K562 (cell line): ENCODE data around the gene PLA2G4D. TPM values are rescaled to one million over a fixed set of nuclear protein-coding genes. Genes with fewer than 3 reads are reported as not detected.

Source experiments
- ATAC-seq: fragments of 200-7000 bp; cut with Tn5 transposase; 3 replicates; pipeline ENCODE4 v1.9.1; 2020; ENCODE audit warnings: moderate library complexity
- BruUV-seq: library from RNA; stranded (reverse); fragments of 400-500 nt; replicated peaks from 2 replicates; lab custom pipeline; 2021; lab: Mats Ljungman, UMichigan
- CTCF ChIA-PET: fragments of 300-600 bp; formaldehyde crosslinking; extraction: SDS; loops from one replicate; lab custom pipeline; 2021; ENCODE audit warnings: low intra/inter-chr PET ratio; lab: Yijun Ruan, JAX
- POLR2A ChIA-PET: fragments of 300-600, 350-650 bp; sonication (Branson Sonifier 250); formaldehyde crosslinking; extraction: SDS; loops from one replicate; lab custom pipeline; 2021; ENCODE audit warnings: antibody characterized with exemption, inconsistent platforms; lab: Yijun Ruan, JAX
- DNase-seq, 4 experiments: peaks; one replicate each; pipeline versions ENCODE4 v3.0.0 to v3.0.0-alpha.2; 2011 to 2018; ENCODE audit warnings: low spot score in 3 of 4, mixed read lengths in 3 of 4; ENCODE audit errors: extremely low read depth in 1 of 4
- FAIRE-seq: peaks from 2 replicates; lab custom pipeline; 2011; peaks lifted over from hg19 to GRCh38; lab: Jason Lieb, UNC
- H2AFZ ChIP-seq: 2 replicates; pipeline ENCODE4 v1.6.0; 2011; ENCODE audit warnings: low read depth, low read length, control low read depth, inconsistent platforms
- H3K27ac ChIP-seq: fragments of 200-600 bp; 3 replicates; pipeline ENCODE4 v1.8.0; 2011; ENCODE audit warnings: low read depth, mild to moderate bottlenecking, control low read depth, inconsistent platforms, low read length, moderate library complexity, mixed read lengths; ENCODE audit errors: extremely low read depth
- H3K27me3 ChIP-seq, 2 experiments: fragments of 300-600 bp in 1 of 2; 2 replicates in 1 of 2; 3 replicates in 1 of 2; pipeline versions ENCODE4 v1.6.0 to v1.8.0; 2011; ENCODE audit warnings: inconsistent platforms in 2 of 2, low read length in 2 of 2, mild to moderate bottlenecking in 1 of 2, mixed read lengths in 1 of 2, moderate library complexity in 1 of 2; ENCODE audit not compliant: control insufficient read depth in 2 of 2, insufficient read depth in 2 of 2
- H3K36me3 ChIP-seq: fragments of 300-600 bp; 3 replicates; pipeline ENCODE4 v1.8.0; 2011; ENCODE audit warnings: mild to moderate bottlenecking, low read length, inconsistent platforms; ENCODE audit not compliant: control insufficient read depth, insufficient read depth
- H3K4me1 ChIP-seq, 2 experiments: fragments of 200-600 bp in 1 of 2; replicated peaks in 1 of 2; 2 replicates in 1 of 2; 3 replicates in 1 of 2; pipeline versions ENCODE4 v1.5.1 to v1.8.0; 2011; ENCODE audit warnings: inconsistent platforms in 2 of 2, low read length in 2 of 2, mild to moderate bottlenecking in 1 of 2, mixed read lengths in 1 of 2, moderate library complexity in 1 of 2; ENCODE audit not compliant: control insufficient read depth in 2 of 2, insufficient read depth in 2 of 2
- H3K4me2 ChIP-seq: 2 replicates; pipeline ENCODE4 v1.6.1; 2011; ENCODE audit warnings: low read length, control low read depth, inconsistent platforms, mixed read lengths; ENCODE audit not compliant: insufficient read depth
- H3K4me3 ChIP-seq: fragments of 200-600 bp; sonication (generic), shearing (Covaris generic); 2 replicates; pipeline ENCODE4 v1.5.1; 2016; ENCODE audit warnings: control low read depth, inconsistent platforms
- H3K79me2 ChIP-seq: fragments of 200-600 bp; 3 replicates; pipeline ENCODE4 v1.8.0; 2011; ENCODE audit warnings: low read length, inconsistent platforms; ENCODE audit not compliant: control insufficient read depth, insufficient read depth
- H3K9ac ChIP-seq, 2 experiments: 2 replicates each; pipeline versions ENCODE4 v1.6.0 to v1.6.1; 2011; ENCODE audit warnings: low read depth in 2 of 2, low read length in 2 of 2, control low read depth in 1 of 2, inconsistent platforms in 1 of 2, mild to moderate bottlenecking in 1 of 2, mixed read lengths in 1 of 2; ENCODE audit not compliant: insufficient read depth in 1 of 2
- H3K9me1 ChIP-seq: one replicate; pipeline ENCODE4 v1.6.0; 2011; ENCODE audit warnings: inconsistent platforms, mild to moderate bottlenecking, low read length, moderate library complexity; ENCODE audit not compliant: control insufficient read depth, insufficient read depth
- H3K9me3 ChIP-seq: replicated peaks from 2 replicates; pipeline ENCODE4 v1.5.1; 2011; ENCODE audit warnings: low read depth, low read length, inconsistent platforms; ENCODE audit not compliant: control insufficient read depth, insufficient read depth
- H4K20me1 ChIP-seq: replicated peaks from 2 replicates; pipeline ENCODE4 v1.6.1; 2011; ENCODE audit warnings: low read length, inconsistent platforms, mixed read lengths; ENCODE audit not compliant: control insufficient read depth, insufficient read depth
- FOXA3 ChIP-seq, 2 experiments: fragments of 450-650 bp in 1 of 2; sonication (generic) in 1 of 2; formaldehyde crosslinking; IDR thresholded peaks in 1 of 2; conservative IDR thresholded peaks in 1 of 2; 2 replicates each; pipeline versions ENCODE4 v1.4.0 to v1.8.0; 2020 to 2022; ENCODE audit warnings: mild to moderate bottlenecking in 2 of 2, missing genetic modification reagents in 1 of 2
- ZNF644 ChIP-seq: fragments of 200-800 bp; sonication (Bioruptor generic); IDR thresholded peaks from 2 replicates; pipeline ENCODE4 v1.6.1; 2016; ENCODE audit warnings: low read depth, missing genetic modification characterization, missing compliant biosample characterization
- WGBS: fragments of 100-300 bp; shearing (Covaris generic); methylation state at CpG from one replicate; pipeline ENCODE4 v1.1.6; 2016; ENCODE audit warnings: low coverage, mixed read lengths; ENCODE audit not compliant: insufficient coverage; ENCODE audit errors: missing lambda C conversion rate; 5-methylcytosine and 5-hydroxymethylcytosine counted together
- in situ Hi-C: fragments of 300-500 bp; cut with MboI; formaldehyde crosslinking; loops from 4 replicates; pipeline ENCODE4 v1.15.0; 2018; ENCODE audit warnings: inconsistent platforms, mixed read lengths
- intact Hi-C: fragments of 100-400 bp; cut with micrococcal nuclease; formaldehyde crosslinking; loops from 2 replicates; pipeline ENCODE4 v1.14.2; 2022
- polyA plus RNA-seq, 8 experiments: library from polyadenylated mRNA; depleted of rRNA in 4 of 8; stranded (reverse) in 5 of 8; unstranded in 3 of 8; fragments of >200 nt; fragmentation: Nextera tagmentation in 2 of 8; fragmentation: Illumina TruSeq in 1 of 8; extraction: Ambion mirVana in 2 of 8; extraction: Trizol in 1 of 8; gene quantifications; 2 replicates each; pipeline versions ENCODE4 v1.2.1 to v1.2.3, GENCODE V29; 2011 to 2014; ENCODE audit warnings: inconsistent platforms in 1 of 8, missing spikeins in 1 of 8
- total RNA-seq, 7 experiments: library from RNA; depleted of rRNA in 6 of 7; stranded (reverse); fragments of >200 nt in 6 of 7; fragmentation: Illumina TruSeq in 2 of 7; extraction: Trizol in 2 of 7; gene quantifications; 2 replicates each; pipeline versions ENCODE4 v1.2.1 to v1.2.3, GENCODE V29; 2011 to 2021; ENCODE audit warnings: low replicate concordance in 1 of 7
- TF ChIP-seq, protein P1 (sequence below), 3 experiments: fragments of 200-800 bp in 1 of 3; fragments of 250-450 bp in 1 of 3; fragments of 450-650 bp in 1 of 3; sonication (Bioruptor Pico) in 1 of 3; sonication (Bioruptor generic) in 1 of 3; formaldehyde crosslinking in 1 of 3; IDR thresholded peaks; 2 replicates each; pipeline versions ENCODE4 v1.6.1 to v1.8.0; 2016 to 2022; ENCODE audit warnings: mild to moderate bottlenecking in 2 of 3, missing genetic modification characterization in 2 of 3, missing compliant biosample characterization in 1 of 3, moderate library complexity in 1 of 3
- TF ChIP-seq, protein P2 (sequence below): fragments of 450-650 bp; formaldehyde crosslinking; IDR thresholded peaks from 2 replicates; pipeline ENCODE4 v1.4.0; 2020; ENCODE audit warnings: mild to moderate bottlenecking, moderate library complexity
- TF ChIP-seq, protein P3 (sequence below): fragments of 250-450 bp; sonication (Bioruptor Pico); IDR thresholded peaks from 2 replicates; pipeline ENCODE4 v1.5.0; 2020; ENCODE audit warnings: mild to moderate bottlenecking

Gene PLA2G4D
- total and polyA plus RNA-seq, 9 of the 15 experiments (the other 6 are each of a cell fraction or from before 2014, with no cell fraction given), result 0.04 TPM; not detected in 8

- H2AFZ ChIP-seq, result no peak overlapping the region
- no TSS peak for BruUV-seq
- ChIA-PET POLR2A (interaction anchor here (0.7 to 1.8 kb wide), 4 partner anchors 10 to 56 kb away, joined by 3 to 5 read pairs (median 3); partner anchors contain the start of gene PLA2G4F), CTCF (interaction anchor here (1.5 kb wide), 1 partner anchor 65 kb away, joined by 5 read pairs; no protein-coding TSS in a partner anchor)
- FAIRE-seq, result no peak
- H3K79me2 ChIP-seq, result no peaks in the 10 kb centered on the region
- 0 out of 2 replicates have a peak, but pooled peaks cover 4% of the 10 kb centered on the region for H4K20me1 ChIP-seq
- in situ Hi-C loops (no loop called here), intact Hi-C loops (loop anchor here (2.0 to 5.0 kb wide), 2 partner anchors 34 to 142 kb away; no protein-coding TSS in a partner anchor)
- H3K9me3 ChIP-seq, result no peaks in the 10 kb centered on the region
- H3K27ac ChIP-seq, result no peak overlapping the region
- H3K9ac ChIP-seq, result no peak overlapping the region
- H3K4me3 ChIP-seq, result no peak overlapping the region
- H3K36me3 ChIP-seq, result no peaks in the 10 kb centered on the region
- H3K4me2 ChIP-seq, result no peak overlapping the region
- WGBS, result 0% methylated on average over 1 of the region's 1 CpG
- no peak for ATAC-seq
- no peaks in the 10 kb centered on the region for H3K4me1 ChIP-seq
- TF ChIP-seq, protein P1, sequence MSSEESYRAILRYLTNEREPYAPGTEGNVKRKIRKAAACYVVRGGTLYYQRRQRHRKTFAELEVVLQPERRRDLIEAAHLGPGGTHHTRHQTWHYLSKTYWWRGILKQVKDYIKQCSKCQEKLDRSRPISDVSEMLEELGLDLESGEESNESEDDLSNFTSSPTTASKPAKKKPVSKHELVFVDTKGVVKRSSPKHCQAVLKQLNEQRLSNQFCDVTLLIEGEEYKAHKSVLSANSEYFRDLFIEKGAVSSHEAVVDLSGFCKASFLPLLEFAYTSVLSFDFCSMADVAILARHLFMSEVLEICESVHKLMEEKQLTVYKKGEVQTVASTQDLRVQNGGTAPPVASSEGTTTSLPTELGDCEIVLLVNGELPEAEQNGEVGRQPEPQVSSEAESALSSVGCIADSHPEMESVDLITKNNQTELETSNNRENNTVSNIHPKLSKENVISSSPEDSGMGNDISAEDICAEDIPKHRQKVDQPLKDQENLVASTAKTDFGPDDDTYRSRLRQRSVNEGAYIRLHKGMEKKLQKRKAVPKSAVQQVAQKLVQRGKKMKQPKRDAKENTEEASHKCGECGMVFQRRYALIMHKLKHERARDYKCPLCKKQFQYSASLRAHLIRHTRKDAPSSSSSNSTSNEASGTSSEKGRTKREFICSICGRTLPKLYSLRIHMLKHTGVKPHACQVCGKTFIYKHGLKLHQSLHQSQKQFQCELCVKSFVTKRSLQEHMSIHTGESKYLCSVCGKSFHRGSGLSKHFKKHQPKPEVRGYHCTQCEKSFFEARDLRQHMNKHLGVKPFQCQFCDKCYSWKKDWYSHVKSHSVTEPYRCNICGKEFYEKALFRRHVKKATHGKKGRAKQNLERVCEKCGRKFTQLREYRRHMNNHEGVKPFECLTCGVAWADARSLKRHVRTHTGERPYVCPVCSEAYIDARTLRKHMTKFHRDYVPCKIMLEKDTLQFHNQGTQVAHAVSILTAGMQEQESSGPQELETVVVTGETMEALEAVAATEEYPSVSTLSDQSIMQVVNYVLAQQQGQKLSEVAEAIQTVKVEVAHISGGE (CRISPR knock-in tag; IDR thresholded peaks at IDR 0.05), result no peak
- TF ChIP-seq, protein P2, sequence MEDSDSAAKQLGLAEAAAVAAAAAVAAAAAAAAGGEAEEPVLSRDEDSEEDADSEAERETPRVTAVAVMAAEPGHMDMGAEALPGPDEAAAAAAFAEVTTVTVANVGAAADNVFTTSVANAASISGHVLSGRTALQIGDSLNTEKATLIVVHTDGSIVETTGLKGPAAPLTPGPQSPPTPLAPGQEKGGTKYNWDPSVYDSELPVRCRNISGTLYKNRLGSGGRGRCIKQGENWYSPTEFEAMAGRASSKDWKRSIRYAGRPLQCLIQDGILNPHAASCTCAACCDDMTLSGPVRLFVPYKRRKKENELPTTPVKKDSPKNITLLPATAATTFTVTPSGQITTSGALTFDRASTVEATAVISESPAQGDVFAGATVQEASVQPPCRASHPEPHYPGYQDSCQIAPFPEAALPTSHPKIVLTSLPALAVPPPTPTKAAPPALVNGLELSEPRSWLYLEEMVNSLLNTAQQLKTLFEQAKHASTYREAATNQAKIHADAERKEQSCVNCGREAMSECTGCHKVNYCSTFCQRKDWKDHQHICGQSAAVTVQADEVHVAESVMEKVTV, result no peak
- TF ChIP-seq, protein P3, sequence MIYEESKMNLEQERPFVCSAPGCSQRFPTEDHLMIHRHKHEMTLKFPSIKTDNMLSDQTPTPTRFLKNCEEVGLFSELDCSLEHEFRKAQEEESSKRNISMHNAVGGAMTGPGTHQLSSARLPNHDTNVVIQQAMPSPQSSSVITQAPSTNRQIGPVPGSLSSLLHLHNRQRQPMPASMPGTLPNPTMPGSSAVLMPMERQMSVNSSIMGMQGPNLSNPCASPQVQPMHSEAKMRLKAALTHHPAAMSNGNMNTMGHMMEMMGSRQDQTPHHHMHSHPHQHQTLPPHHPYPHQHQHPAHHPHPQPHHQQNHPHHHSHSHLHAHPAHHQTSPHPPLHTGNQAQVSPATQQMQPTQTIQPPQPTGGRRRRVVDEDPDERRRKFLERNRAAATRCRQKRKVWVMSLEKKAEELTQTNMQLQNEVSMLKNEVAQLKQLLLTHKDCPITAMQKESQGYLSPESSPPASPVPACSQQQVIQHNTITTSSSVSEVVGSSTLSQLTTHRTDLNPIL (CRISPR knock-in tag), result no peak
- no peak for TF ChIP-seq FOXA3 (CRISPR knock-in tag; conservative IDR thresholded peaks at IDR 0.05 in 1 of 2, IDR thresholded peaks at IDR 0.05 in 1 of 2)
- TF ChIP-seq ZNF644 (tag), result no peak
- H3K27me3 ChIP-seq, result peaks cover 6 to 34% of the 10 kb centered on the region in 2 experiments; a peak in 4 of 5 replicates
- no peak for DNase-seq
- no peaks in the 10 kb centered on the region for H3K9me1 ChIP-seq
Measured at GRCh38 chr15:42131006-42131405, 36.6 kb upstream of the PLA2G4D start.
